Neural cell (in vitro differentiated cells): ENCODE results near the gene B3GNT5. TPM values are rescaled to one million over a fixed set of nuclear protein-coding genes. Genes with fewer than 3 reads are reported as not detected.

Source experiments
- H2AFZ ChIP-seq: fragments of 200-600, 300-800 bp; sonication (generic), shearing (Covaris generic); 2 replicates; pipeline ENCODE4 v1.6.0; 2014; ENCODE audit warnings: low read depth, mild to moderate bottlenecking, antibody characterized with exemption, low read length, moderate library complexity
- H3F3A ChIP-seq: fragments of 200-600 bp; shearing (Covaris generic); 2 replicates; pipeline ENCODE4 v1.6.1; 2016; ENCODE audit warnings: mild to moderate bottlenecking, moderate library complexity, mixed read lengths, antibody characterized with exemption, low read length; ENCODE audit not compliant: insufficient read depth, poor library complexity, severe bottlenecking
- H3K27ac ChIP-seq: fragments of 200-600, 300-800 bp; sonication (generic), shearing (Covaris generic); 2 replicates; pipeline ENCODE4 v1.5.1; 2014; ENCODE audit warnings: mild to moderate bottlenecking, low read length, moderate library complexity
- H3K27me3 ChIP-seq: fragments of 300-800, 200-600 bp; sonication (generic), shearing (Covaris generic); 2 replicates; pipeline ENCODE4 v1.6.0; 2014; ENCODE audit warnings: mild to moderate bottlenecking, low read depth, low read length, moderate library complexity; ENCODE audit not compliant: insufficient read depth
- H3K36me3 ChIP-seq: fragments of 300-800, 200-600 bp; sonication (generic), shearing (Covaris generic); 2 replicates; pipeline ENCODE4 v1.5.1; 2014; ENCODE audit warnings: mild to moderate bottlenecking, antibody characterized with exemption, low read length, moderate library complexity; ENCODE audit not compliant: insufficient read depth
- H3K4me2 ChIP-seq: fragments of 300-800, 200-600 bp; sonication (generic), shearing (Covaris generic); 2 replicates; pipeline ENCODE4 v1.6.0; 2014; ENCODE audit warnings: mild to moderate bottlenecking, low read length
- H3K4me3 ChIP-seq: fragments of 300-800, 200-600 bp; sonication (generic), shearing (Covaris generic); 2 replicates; pipeline ENCODE4 v1.5.1; 2014; ENCODE audit warnings: mild to moderate bottlenecking, low read length, moderate library complexity
- H3K79me2 ChIP-seq: fragments of 200-600 bp; shearing (Covaris generic); replicated peaks from 2 replicates; pipeline ENCODE4 v1.6.0; 2014; ENCODE audit warnings: mild to moderate bottlenecking, low read length, moderate library complexity; ENCODE audit not compliant: insufficient read depth
- H3K9ac ChIP-seq: fragments of 300-800, 200-600 bp; sonication (generic), shearing (Covaris generic); 2 replicates; pipeline ENCODE4 v1.6.1; 2016; ENCODE audit warnings: mild to moderate bottlenecking, low read length, mixed read lengths
- H3K9me2 ChIP-seq: fragments of 200-600 bp; shearing (Covaris generic); 2 replicates; pipeline ENCODE4 v1.6.1; 2016; ENCODE audit warnings: mild to moderate bottlenecking, low read length, mixed read lengths; ENCODE audit not compliant: insufficient read depth
- H3K9me3 ChIP-seq: fragments of 200-600, 300-800 bp; sonication (generic), shearing (Covaris generic); 2 replicates; pipeline ENCODE4 v1.6.1; 2016; ENCODE audit warnings: mild to moderate bottlenecking, mixed run types, low read length, moderate library complexity, mixed read lengths
- H4K20me1 ChIP-seq: fragments of 200-600 bp; shearing (Covaris generic); 2 replicates; pipeline ENCODE4 v1.6.1; 2016; ENCODE audit warnings: mild to moderate bottlenecking, mixed run types; ENCODE audit not compliant: insufficient read depth
- CTCF ChIP-seq: fragments of 450-650 bp; IDR thresholded peaks from 2 replicates; pipeline ENCODE4 v1.5.1; 2014; ENCODE audit warnings: antibody characterized with exemption, mild to moderate bottlenecking, moderate library complexity; ENCODE audit not compliant: poor library complexity, severe bottlenecking
- EP300 ChIP-seq: fragments of 450-650 bp; conservative IDR thresholded peaks from 2 replicates; pipeline ENCODE4 v1.6.1; 2014; ENCODE audit warnings: antibody characterized with exemption, mild to moderate bottlenecking, moderate library complexity; ENCODE audit not compliant: poor library complexity, severe bottlenecking
- EZH2 ChIP-seq: fragments of 200-600, 300-800 bp; shearing (Covaris generic), sonication (generic); IDR thresholded peaks from 2 replicates; pipeline ENCODE4 v1.6.1; 2014; ENCODE audit warnings: antibody characterized with exemption, low read length, borderline replicate concordance, mild to moderate bottlenecking; ENCODE audit not compliant: insufficient read depth, poor library complexity, severe bottlenecking
- MXI1 ChIP-seq: fragments of 450-650 bp; conservative IDR thresholded peaks from 2 replicates; pipeline ENCODE4 v1.6.1; 2014; ENCODE audit warnings: antibody characterized with exemption, mild to moderate bottlenecking; ENCODE audit not compliant: poor library complexity, severe bottlenecking
- POLR2AphosphoS5 ChIP-seq: IDR thresholded peaks from 2 replicates; pipeline ENCODE4 v1.6.1; 2012
- RAD21 ChIP-seq: fragments of 450-650 bp; conservative IDR thresholded peaks from 2 replicates; pipeline ENCODE4 v1.6.1; 2014; ENCODE audit warnings: antibody characterized with exemption, mild to moderate bottlenecking, moderate library complexity
- REST ChIP-seq: IDR thresholded peaks from 2 replicates; pipeline ENCODE4 v1.6.1; 2012; ENCODE audit warnings: borderline replicate concordance
- SMC3 ChIP-seq: fragments of 450-650 bp; conservative IDR thresholded peaks from 2 replicates; pipeline ENCODE4 v1.6.1; 2014; ENCODE audit warnings: antibody characterized with exemption, mild to moderate bottlenecking, moderate library complexity; ENCODE audit not compliant: poor library complexity
- TAF1 ChIP-seq: IDR thresholded peaks from 2 replicates; pipeline ENCODE4 v1.6.1; 2012; ENCODE audit warnings: low read depth
- polyA plus RNA-seq: library from polyadenylated mRNA; depleted of rRNA; stranded (reverse); fragments of >200 nt; gene quantifications from 2 replicates; pipeline ENCODE4 v1.2.3, GENCODE V29; 2014

The B3GNT5 gene
- polyA plus RNA-seq, 1 donor from 2014 or later, result 6.1 TPM

GRCh38 chr3:183275937-183276336, 22.9 kb downstream of the B3GNT5 start:
- Histone ChIP-seq H3K79me2 (no peaks in the 10 kb centered on the region), H3K4me2 (no peak overlapping the region), H3K9ac (no peak overlapping the region), H3K4me3 (no peak overlapping the region), H3K9me3 (no peaks in the 10 kb centered on the region), H3K9me2 (no peaks in the 10 kb centered on the region), H2AFZ (no peak overlapping the region), H3F3A (no peaks in the 10 kb centered on the region), H3K27ac (no peak overlapping the region), H3K27me3 (no peaks in the 10 kb centered on the region), H3K36me3 (peaks cover 3% of the 10 kb centered on the region), H4K20me1 (no peaks in the 10 kb centered on the region)
- TF ChIP-seq EZH2 (no peak), CTCF (no peak), RAD21 (no peak), POLR2AphosphoS5 (no peak)

- Histone ChIP-seq H3K9me3 (no peaks in the 10 kb centered on the region), H3F3A (no peaks in the 10 kb centered on the region), H4K20me1 (no peaks in the 10 kb centered on the region), H3K27ac (no peak overlapping the region), H3K9ac (no peak overlapping the region), H3K27me3 (no peaks in the 10 kb centered on the region), H3K79me2 (no peaks in the 10 kb centered on the region), H2AFZ (no peak overlapping the region), H3K9me2 (no peaks in the 10 kb centered on the region), H3K4me2 (no peak overlapping the region), H3K4me3 (no peak overlapping the region), H3K36me3 (no peaks in the 10 kb centered on the region)
- no peak for TF ChIP-seq MXI1
- no peak for TF ChIP-seq TAF1
- TF ChIP-seq EP300, result no peak
- TF ChIP-seq CTCF, result no peak
- TF ChIP-seq SMC3, result no peak
- TF ChIP-seq EZH2, result no peak
- no peak for TF ChIP-seq REST
Observed at GRCh38 chr3:183277260-183277659, 24.2 kb downstream of the B3GNT5 start.
